H1 (cell line): ENCODE measurements around the gene WDR35. TPM values are rescaled to one million over a fixed set of nuclear protein-coding genes. Genes with fewer than 3 reads are reported as not detected.

Experiments used
- ZNF274 ChIP-seq: IDR thresholded peaks from 2 replicates; pipeline ENCODE4 v1.7.0; 2012; ENCODE audit warnings: low read length, borderline replicate concordance; ENCODE audit errors: extremely low read depth
- polyA plus RNA-seq, 7 experiments: library from polyadenylated mRNA; depleted of rRNA in 3 of 7; stranded (reverse) in 5 of 7; unstranded in 2 of 7; fragments of >200 nt in 5 of 7; fragments of 200-250 nt in 2 of 7; gene quantifications; 1 replicate in 5 of 7; 2 replicates in 1 of 7; 4 replicates in 1 of 7; pipeline versions ENCODE4 v1.2.1 to v1.2.3, GENCODE V29; 2011 to 2013; ENCODE audit warnings: missing spikeins in 2 of 7, mixed read lengths in 2 of 7
- total RNA-seq: library from RNA; stranded (reverse); fragmentation: NEBNext Ultra II Directional; extraction: Animal tissue kit (Norgen Biotek cat#: 25700); gene quantifications from 2 replicates; pipeline ENCODE4 v1.2.1, GENCODE V29; 2021

The WDR35 gene
- total and polyA plus RNA-seq, 2 of the 8 experiments (the other 6 are each of a cell fraction or from before 2014, with no cell fraction given): 9.0 to 25.5 TPM

DNA sequence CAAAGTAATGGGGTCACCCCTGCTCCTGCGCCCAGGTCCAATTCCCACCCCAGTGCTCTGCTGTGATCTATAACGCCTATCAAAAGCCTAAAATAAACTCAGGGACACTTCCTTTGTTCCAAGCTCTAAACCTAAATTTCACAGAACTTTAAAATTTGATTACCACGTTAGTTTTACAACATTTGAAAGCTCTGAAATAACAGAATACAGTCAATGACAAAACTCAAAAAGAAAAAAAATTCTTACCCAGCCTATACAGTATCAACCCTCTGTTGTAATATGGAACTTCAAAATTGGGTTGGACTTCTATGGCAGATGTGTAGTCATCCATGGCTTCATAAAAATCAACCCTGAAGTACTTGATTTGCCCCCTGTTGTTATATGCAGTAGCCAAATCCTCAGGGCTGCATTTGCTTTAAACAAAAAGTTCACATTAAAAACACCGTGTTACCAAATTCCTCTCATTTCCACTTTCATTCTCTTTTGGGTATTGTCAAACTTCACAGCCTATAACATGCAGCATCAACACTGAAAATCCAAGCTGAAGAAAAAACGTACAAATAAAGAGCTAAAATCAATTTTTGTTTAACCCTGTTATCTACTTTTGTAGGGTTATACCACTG, 92.2 kb downstream of the WDR35 start (continued):
- no peak for TF ChIP-seq ZNF274
